ENCODE results near the gene CORO2B. TPM values are rescaled to one million over a fixed set of nuclear protein-coding genes. Genes with fewer than 3 reads are reported as not detected.
"Not testable (repeated sequence)": the region's sequence is repeated elsewhere in the genome, so short reads cannot be mapped to it uniquely, and the experiment has no call there.

The CORO2B gene
- total and polyA plus RNA-seq, 2 experiments from 2014 or later, result 1.6 to 4.6 TPM

GRCh38 chr15:68755731-68756130 lies 176.9 kb downstream of the CORO2B start (continued):
- TF ChIP-seq, protein P1, sequence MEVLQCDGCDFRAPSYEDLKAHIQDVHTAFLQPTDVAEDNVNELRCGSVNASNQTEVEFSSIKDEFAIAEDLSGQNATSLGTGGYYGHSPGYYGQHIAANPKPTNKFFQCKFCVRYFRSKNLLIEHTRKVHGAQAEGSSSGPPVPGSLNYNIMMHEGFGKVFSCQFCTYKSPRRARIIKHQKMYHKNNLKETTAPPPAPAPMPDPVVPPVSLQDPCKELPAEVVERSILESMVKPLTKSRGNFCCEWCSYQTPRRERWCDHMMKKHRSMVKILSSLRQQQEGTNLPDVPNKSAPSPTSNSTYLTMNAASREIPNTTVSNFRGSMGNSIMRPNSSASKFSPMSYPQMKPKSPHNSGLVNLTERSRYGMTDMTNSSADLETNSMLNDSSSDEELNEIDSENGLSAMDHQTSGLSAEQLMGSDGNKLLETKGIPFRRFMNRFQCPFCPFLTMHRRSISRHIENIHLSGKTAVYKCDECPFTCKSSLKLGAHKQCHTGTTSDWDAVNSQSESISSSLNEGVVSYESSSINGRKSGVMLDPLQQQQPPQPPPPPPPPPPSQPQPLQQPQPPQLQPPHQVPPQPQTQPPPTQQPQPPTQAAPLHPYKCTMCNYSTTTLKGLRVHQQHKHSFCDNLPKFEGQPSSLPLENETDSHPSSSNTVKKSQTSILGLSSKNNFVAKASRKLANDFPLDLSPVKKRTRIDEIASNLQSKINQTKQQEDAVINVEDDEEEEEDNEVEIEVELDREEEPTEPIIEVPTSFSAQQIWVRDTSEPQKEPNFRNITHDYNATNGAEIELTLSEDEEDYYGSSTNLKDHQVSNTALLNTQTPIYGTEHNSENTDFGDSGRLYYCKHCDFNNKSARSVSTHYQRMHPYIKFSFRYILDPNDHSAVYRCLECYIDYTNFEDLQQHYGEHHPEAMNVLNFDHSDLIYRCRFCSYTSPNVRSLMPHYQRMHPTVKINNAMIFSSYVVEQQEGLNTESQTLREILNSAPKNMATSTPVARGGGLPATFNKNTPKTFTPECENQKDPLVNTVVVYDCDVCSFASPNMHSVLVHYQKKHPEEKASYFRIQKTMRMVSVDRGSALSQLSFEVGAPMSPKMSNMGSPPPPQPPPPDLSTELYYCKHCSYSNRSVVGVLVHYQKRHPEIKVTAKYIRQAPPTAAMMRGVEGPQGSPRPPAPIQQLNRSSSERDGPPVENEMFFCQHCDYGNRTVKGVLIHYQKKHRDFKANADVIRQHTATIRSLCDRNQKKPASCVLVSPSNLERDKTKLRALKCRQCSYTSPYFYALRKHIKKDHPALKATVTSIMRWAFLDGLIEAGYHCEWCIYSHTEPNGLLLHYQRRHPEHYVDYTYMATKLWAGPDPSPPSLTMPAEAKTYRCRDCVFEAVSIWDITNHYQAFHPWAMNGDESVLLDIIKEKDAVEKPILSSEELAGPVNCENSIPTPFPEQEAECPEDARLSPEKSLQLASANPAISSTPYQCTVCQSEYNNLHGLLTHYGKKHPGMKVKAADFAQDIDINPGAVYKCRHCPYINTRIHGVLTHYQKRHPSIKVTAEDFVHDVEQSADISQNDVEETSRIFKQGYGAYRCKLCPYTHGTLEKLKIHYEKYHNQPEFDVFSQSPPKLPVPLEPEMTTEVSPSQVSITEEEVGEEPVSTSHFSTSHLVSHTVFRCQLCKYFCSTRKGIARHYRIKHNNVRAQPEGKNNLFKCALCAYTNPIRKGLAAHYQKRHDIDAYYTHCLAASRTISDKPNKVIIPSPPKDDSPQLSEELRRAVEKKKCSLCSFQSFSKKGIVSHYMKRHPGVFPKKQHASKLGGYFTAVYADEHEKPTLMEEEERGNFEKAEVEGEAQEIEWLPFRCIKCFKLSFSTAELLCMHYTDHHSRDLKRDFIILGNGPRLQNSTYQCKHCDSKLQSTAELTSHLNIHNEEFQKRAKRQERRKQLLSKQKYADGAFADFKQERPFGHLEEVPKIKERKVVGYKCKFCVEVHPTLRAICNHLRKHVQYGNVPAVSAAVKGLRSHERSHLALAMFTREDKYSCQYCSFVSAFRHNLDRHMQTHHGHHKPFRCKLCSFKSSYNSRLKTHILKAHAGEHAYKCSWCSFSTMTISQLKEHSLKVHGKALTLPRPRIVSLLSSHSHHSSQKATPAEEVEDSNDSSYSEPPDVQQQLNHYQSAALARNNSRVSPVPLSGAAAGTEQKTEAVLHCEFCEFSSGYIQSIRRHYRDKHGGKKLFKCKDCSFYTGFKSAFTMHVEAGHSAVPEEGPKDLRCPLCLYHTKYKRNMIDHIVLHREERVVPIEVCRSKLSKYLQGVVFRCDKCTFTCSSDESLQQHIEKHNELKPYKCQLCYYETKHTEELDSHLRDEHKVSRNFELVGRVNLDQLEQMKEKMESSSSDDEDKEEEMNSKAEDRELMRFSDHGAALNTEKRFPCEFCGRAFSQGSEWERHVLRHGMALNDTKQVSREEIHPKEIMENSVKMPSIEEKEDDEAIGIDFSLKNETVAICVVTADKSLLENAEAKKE (CRISPR knock-in tag; IDR thresholded peaks at IDR 0.05), result no peak
- TF ChIP-seq EZH2phosphoT487 (IDR thresholded peaks at IDR 0.05; ENCODE audit: unreplicated experiment), result no peak
- no peak for TF ChIP-seq ZNF331 (CRISPR knock-in tag; IDR thresholded peaks at IDR 0.05; ENCODE audit: low read depth)

- H3K27ac Mint-ChIP-seq; H3K4me3 Mint-ChIP-seq; H3K4me3 ChIP-seq; H3K36me3 ChIP-seq (ENCODE audit: insufficient read depth); H3K27me3 Mint-ChIP-seq (ENCODE audit: insufficient read depth, low read depth, poor library complexity); ATAC-seq; H3K4me1 ChIP-seq (ENCODE audit: insufficient read depth); H3K4me2 ChIP-seq; DNase-seq (ENCODE audit: low spot score); H3K4me1 Mint-ChIP-seq; H3K36me3 Mint-ChIP-seq (ENCODE audit: low read depth); H3F3A ChIP-seq (replicated peaks; ENCODE audit: low read depth); H3K27me3 ChIP-seq (ENCODE audit: insufficient read depth); H4K20me1 ChIP-seq (replicated peaks; ENCODE audit: insufficient read depth); H2AFZ ChIP-seq; H3K79me2 ChIP-seq (replicated peaks; ENCODE audit: insufficient read depth); H3K27ac ChIP-seq (ENCODE audit: low read depth); H3K9me3 Mint-ChIP-seq; H3K9me2 ChIP-seq (ENCODE audit: insufficient read depth): not testable (repeated sequence)
These were observed 181.3 kb downstream of the CORO2B start for GRCh38 chr15:68759982-68760579.

DNA sequence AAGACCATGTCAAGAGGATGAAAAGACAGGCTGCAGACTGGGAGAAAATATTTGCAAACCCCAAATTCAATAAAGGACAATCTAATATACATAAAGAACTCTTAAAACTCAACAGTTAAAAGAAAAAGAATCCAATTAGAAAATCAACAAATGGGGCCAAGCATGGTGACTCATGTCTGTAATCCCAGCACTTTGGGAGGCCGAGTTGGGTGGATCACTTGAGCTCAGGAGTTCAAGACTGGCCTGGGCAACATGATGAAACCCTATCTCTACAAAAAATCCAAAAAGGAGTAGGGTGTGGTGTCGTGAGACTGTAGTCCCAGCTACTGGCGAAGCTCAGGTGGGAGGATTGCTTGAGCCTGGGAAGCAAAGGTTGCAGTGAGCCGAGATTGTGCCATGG lies 184.3 kb downstream of the CORO2B start:
- Histone ChIP-seq H3K4me2 (no peak overlapping the region), H3K36me3 (ENCODE audit: insufficient read depth) (no peaks in the 10 kb centered on the region), H3K4me1 (ENCODE audit: insufficient read depth) (no peaks in the 10 kb centered on the region), H3F3A (replicated peaks; ENCODE audit: low read depth) (no peaks in the 10 kb centered on the region), H3K4me3 (no peak overlapping the region), H3K27me3 (ENCODE audit: insufficient read depth) (no peaks in the 10 kb centered on the region), H3K27ac (ENCODE audit: low read depth) (no peak overlapping the region), H2AFZ (no peak overlapping the region), H3K79me2 (replicated peaks; ENCODE audit: insufficient read depth) (no peaks in the 10 kb centered on the region), H3K9me2 (ENCODE audit: insufficient read depth) (no peaks in the 10 kb centered on the region), H4K20me1 (replicated peaks; ENCODE audit: insufficient read depth) (no peaks in the 10 kb centered on the region)
- no peaks in the 10 kb centered on the region for H3K9me3 Mint-ChIP-seq
- H3K27ac Mint-ChIP-seq, result peak overlapping the region; percentile 44; the same call in 1 of the 2 replicates
- H3K27me3 Mint-ChIP-seq (ENCODE audit: insufficient read depth, low read depth, poor library complexity), result no peaks in the 10 kb centered on the region
- DNase-seq (ENCODE audit: low spot score), result no peak
- no peaks in the 10 kb centered on the region for H3K4me1 Mint-ChIP-seq
- no peak for ATAC-seq
- H3K4me3 Mint-ChIP-seq, result no peak overlapping the region
- no peaks in the 10 kb centered on the region for H3K36me3 Mint-ChIP-seq (ENCODE audit: low read depth)
- TF ChIP-seq POLR2AphosphoS5 (IDR thresholded peaks at IDR 0.05; ENCODE audit: low read depth), result no peak
- TF ChIP-seq, protein P1 (CRISPR knock-in tag; IDR thresholded peaks at IDR 0.05), result no peak
- no peak for TF ChIP-seq EZH2phosphoT487 (IDR thresholded peaks at IDR 0.05; ENCODE audit: unreplicated experiment)

All from GM23338 (cell line).